SU-DHL-6 (cell line): ENCODE data around the gene LRP11.

Experiments
- H2AFZ ChIP-seq: fragments of 200-600 bp; sonication (generic); 2 replicates; pipeline ENCODE4 v1.6.1; 2014; ENCODE audit warnings: low read depth, mild to moderate bottlenecking, moderate library complexity, mixed read lengths, antibody characterized with exemption, low read length; ENCODE audit not compliant: severe bottlenecking
- H3F3A ChIP-seq: fragments of 200-600 bp; shearing (Covaris generic); 2 replicates; pipeline ENCODE4 v1.6.0; 2016; ENCODE audit warnings: antibody characterized with exemption, mild to moderate bottlenecking; ENCODE audit not compliant: insufficient read depth
- H3K27ac ChIP-seq: fragments of 200-600 bp; sonication (generic); 2 replicates; pipeline ENCODE4 v1.5.1; 2016; ENCODE audit warnings: low read depth, mild to moderate bottlenecking, low read length, moderate library complexity, mixed read lengths
- H3K27me3 ChIP-seq: fragments of 200-600 bp; sonication (generic), shearing (Covaris generic); 2 replicates; pipeline ENCODE4 v1.6.0; 2014; ENCODE audit warnings: mild to moderate bottlenecking, low read length
- H3K36me3 ChIP-seq: fragments of 200-600 bp; sonication (generic); 2 replicates; pipeline ENCODE4 v1.6.1; 2014; ENCODE audit warnings: mild to moderate bottlenecking, low read length, mixed read lengths
- H3K4me2 ChIP-seq: fragments of 300-600, 200-600 bp; shearing (Covaris generic), sonication (generic); 2 replicates; pipeline ENCODE4 v1.6.0; 2014; ENCODE audit warnings: low read length, low read depth, mild to moderate bottlenecking; ENCODE audit not compliant: poor library complexity, severe bottlenecking
- H3K4me3 ChIP-seq: fragments of 200-600 bp; sonication (generic); 2 replicates; pipeline ENCODE4 v1.5.1; 2014; ENCODE audit warnings: antibody characterized with exemption, low read length, mild to moderate bottlenecking, mixed read lengths; ENCODE audit not compliant: insufficient read depth, poor library complexity, severe bottlenecking
- H3K79me2 ChIP-seq: fragments of 200-600 bp; sonication (generic); 2 replicates; pipeline ENCODE4 v1.6.1; 2014; ENCODE audit warnings: mild to moderate bottlenecking, low read length, moderate library complexity; ENCODE audit not compliant: insufficient read depth
- H3K9ac ChIP-seq: fragments of 200-600 bp; sonication (generic); 2 replicates; pipeline ENCODE4 v1.7.0; 2014; ENCODE audit warnings: mild to moderate bottlenecking, low read length
- H3K9me2 ChIP-seq: fragments of 200-600 bp; sonication (generic); replicated peaks from 2 replicates; pipeline ENCODE4 v1.6.1; 2014; ENCODE audit warnings: low read length; ENCODE audit not compliant: insufficient read depth
- H3K9me3 ChIP-seq: fragments of 200-600 bp; sonication (generic); 2 replicates; pipeline ENCODE4 v1.6.1; 2014; ENCODE audit warnings: low read length, mixed read lengths; ENCODE audit not compliant: insufficient read depth
- H4K20me1 ChIP-seq: fragments of 200-600 bp; sonication (generic); 2 replicates; pipeline ENCODE4 v1.6.1; 2014; ENCODE audit warnings: low read depth, mild to moderate bottlenecking, antibody characterized with exemption, low read length, moderate library complexity, mixed read lengths
- EZH2phosphoT487 ChIP-seq: fragments of 200-600 bp; sonication (generic), shearing (Covaris generic); conservative IDR thresholded peaks from 2 replicates; pipeline ENCODE4 v1.6.1; 2018; ENCODE audit warnings: mild to moderate bottlenecking, antibody characterized with exemption, low read length, moderate library complexity, mixed read lengths
- TF ChIP-seq, protein P1 (sequence below): fragments of 200-600 bp; sonication (generic); IDR thresholded peaks from one replicate; pipeline ENCODE4 v1.5.1; 2017; ENCODE audit warnings: antibody characterized with exemption, mild to moderate bottlenecking, low read length, moderate library complexity; ENCODE audit not compliant: insufficient read depth, poor library complexity, severe bottlenecking

Gene LRP11

DNA sequence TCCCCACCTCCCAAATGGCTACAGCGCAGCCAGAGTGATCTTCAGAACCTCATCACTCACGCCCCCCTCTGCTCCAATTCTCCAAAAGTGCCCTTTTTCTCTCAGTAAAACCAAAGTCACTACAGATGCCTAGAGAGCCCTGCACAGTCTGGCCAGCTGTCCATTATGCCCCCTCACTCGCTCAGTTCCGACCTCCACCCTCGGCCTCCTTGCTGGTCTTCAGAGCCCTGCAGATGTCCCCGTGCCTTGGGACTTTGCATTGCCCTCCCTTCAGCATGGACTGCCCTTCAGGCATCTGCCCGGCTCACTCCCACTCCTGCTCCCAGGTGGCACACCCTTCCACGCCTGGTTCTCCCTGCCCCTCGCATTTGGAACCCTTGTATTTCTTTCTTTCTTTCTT lies 34.8 kb upstream of the LRP11 start:
- TF ChIP-seq EZH2phosphoT487, result no peak
- TF ChIP-seq, protein P1, sequence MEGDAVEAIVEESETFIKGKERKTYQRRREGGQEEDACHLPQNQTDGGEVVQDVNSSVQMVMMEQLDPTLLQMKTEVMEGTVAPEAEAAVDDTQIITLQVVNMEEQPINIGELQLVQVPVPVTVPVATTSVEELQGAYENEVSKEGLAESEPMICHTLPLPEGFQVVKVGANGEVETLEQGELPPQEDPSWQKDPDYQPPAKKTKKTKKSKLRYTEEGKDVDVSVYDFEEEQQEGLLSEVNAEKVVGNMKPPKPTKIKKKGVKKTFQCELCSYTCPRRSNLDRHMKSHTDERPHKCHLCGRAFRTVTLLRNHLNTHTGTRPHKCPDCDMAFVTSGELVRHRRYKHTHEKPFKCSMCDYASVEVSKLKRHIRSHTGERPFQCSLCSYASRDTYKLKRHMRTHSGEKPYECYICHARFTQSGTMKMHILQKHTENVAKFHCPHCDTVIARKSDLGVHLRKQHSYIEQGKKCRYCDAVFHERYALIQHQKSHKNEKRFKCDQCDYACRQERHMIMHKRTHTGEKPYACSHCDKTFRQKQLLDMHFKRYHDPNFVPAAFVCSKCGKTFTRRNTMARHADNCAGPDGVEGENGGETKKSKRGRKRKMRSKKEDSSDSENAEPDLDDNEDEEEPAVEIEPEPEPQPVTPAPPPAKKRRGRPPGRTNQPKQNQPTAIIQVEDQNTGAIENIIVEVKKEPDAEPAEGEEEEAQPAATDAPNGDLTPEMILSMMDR, result no peak
- H3K36me3 ChIP-seq, result no peaks in the 10 kb centered on the region

DNA sequence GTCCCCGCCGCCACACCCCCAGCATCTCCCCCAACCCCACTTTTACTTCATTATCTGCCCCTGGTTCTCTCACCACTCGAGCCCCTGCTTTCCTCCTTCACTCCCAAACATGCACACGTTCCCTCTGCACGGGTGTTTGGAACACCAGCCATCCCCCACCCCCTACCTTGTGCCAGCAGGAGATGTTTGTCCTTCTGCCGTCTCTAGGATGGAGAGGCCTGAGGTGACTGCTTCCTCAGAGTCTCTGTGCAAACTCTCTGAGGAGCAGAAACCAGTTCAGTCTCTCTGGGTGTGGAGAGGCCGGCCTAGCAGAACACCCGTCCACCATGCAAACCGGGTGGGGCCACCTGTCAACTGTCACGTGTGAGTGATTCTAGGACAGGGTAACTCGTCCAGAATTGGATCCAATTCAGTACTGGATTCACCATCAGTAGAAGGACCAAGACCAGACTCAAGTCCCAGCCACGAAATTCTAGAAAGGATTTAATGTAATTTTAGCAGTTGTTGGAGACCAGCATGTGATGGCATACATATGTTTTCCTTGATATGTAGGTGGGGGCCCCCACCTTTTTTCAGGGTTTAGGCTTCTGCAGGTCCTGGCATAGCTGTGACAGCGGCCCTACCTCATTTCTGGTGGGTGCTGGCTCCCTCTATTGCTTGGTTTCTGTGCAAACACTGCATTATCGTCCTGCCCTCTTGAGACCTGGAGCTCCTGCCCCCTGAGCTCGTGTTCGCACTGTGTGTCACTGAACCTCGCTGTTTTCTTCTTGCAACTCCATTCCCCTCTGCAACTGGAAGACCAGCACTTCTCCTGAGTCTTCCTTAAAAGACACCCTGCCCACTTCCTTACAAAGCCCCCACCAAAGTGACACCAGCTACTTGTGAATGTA lies 33.9 kb upstream of the LRP11 start, which contains the start of gene RAET1E:
Gene RAET1E (minus strand): TSS at position 259 of the 890 bp plus-strand sequence. CDS start 7,212 bp downstream, outside the sequence.
- Histone ChIP-seq H3K4me3 (no peak within 1 kb of the TSS), H3K27ac (no peak within 1 kb of the TSS), H3K9me3 (no peaks in the 10 kb centered on the region), H3K79me2 (no peaks in the 10 kb centered on the region), H3K9ac (no peak within 1 kb of the TSS), H3K9me2 (no peaks in the 10 kb centered on the region), H3K27me3 (no peaks in the 10 kb centered on the region), H3K36me3 (no peaks in the 10 kb centered on the region), H4K20me1 (no peaks in the 10 kb centered on the region), H2AFZ (no peak within 1 kb of the TSS), H3F3A (no peaks in the 10 kb centered on the region), H3K4me2 (no peak within 1 kb of the TSS)
- TF ChIP-seq, protein P1, result no peak
- no peak for TF ChIP-seq EZH2phosphoT487

More for the DNA sequence above, 34.8 kb upstream of the LRP11 start:
- H2AFZ ChIP-seq, result no peak overlapping the region
- no peak overlapping the region for H3K9ac ChIP-seq
- H3K79me2 ChIP-seq, result no peaks in the 10 kb centered on the region
- H4K20me1 ChIP-seq, result no peaks in the 10 kb centered on the region
- no peaks in the 10 kb centered on the region for H3K9me2 ChIP-seq
- H3K4me2 ChIP-seq, result no peak overlapping the region
- no peak overlapping the region for H3K4me3 ChIP-seq
- H3K9me3 ChIP-seq, result no peaks in the 10 kb centered on the region
- H3F3A ChIP-seq, result no peaks in the 10 kb centered on the region
- no peak overlapping the region for H3K27ac ChIP-seq
- H3K27me3 ChIP-seq, result no peaks in the 10 kb centered on the region

DNA sequence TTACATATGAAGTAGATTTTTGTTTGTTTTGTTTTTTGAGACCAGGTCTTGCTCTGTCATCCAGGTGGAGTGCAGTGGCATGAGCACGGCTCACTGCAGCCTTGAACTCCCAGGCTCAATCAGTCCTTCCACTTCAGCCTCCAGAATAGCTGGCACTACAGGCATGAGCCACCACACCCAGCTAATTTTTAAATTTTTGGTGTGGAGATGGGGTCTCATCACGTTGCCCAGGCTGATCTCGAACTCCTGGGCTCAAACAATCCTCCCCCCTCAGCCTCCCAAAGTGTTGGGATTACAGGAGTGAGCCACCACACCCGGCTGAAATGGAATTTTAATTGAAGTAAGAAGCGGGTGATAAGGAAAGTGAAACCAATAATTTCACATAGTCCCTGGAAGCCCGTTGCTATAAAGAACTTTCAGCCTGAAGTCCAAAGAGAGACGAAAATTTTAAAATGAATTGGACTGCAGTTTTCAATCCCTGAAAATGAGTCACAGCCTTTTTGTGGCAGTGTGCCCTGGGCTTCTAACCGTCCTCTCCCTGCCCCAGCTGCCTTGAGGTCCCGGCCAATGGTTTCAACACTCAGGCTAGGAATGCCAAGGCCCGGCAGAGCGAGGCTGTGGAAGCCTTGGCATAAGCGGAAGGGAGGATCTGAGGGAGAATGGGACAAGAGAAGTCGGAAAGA lies 33.0 kb upstream of the LRP11 start:
- H3K4me2 ChIP-seq, result no peak overlapping the region
- no peak overlapping the region for H2AFZ ChIP-seq
- H3K4me3 ChIP-seq, result no peak overlapping the region
- no peaks in the 10 kb centered on the region for H4K20me1 ChIP-seq
- H3K27me3 ChIP-seq, result no peaks in the 10 kb centered on the region
- TF ChIP-seq, protein P1, result no peak
- no peaks in the 10 kb centered on the region for H3K9me2 ChIP-seq
- no peaks in the 10 kb centered on the region for H3K36me3 ChIP-seq
- no peak overlapping the region for H3K27ac ChIP-seq
- H3K9me3 ChIP-seq, result no peaks in the 10 kb centered on the region
- no peaks in the 10 kb centered on the region for H3K79me2 ChIP-seq
- H3K9ac ChIP-seq, result no peak overlapping the region
- no peaks in the 10 kb centered on the region for H3F3A ChIP-seq
